Stimulated activated effector memory CD8-positive, alpha-beta T cell treated with anti-CD3 and anti-CD28 coated beads, Interleukin-12 subunit alpha, Interleukin-12 subunit beta, amount 100 ng/mL, for 72 hours (primary cell): Measurements from ENCODE around the gene NUMA1.

Experiments
- ATAC-seq: fragments of 150-1000 bp; cut with Tn5 transposase; 2 replicates; pipeline ENCODE4 v1.10.0; 2021
- DNase-seq, 2 donors: peaks; one replicate each; pipeline ENCODE4 v3.0.0; 2021 to 2022; ENCODE audit warnings: low spot score in 2 of 2
- H3K27ac Mint-ChIP-seq: one replicate; pipeline ENCODE4 v1.8.0; 2022; ENCODE audit warnings: mild to moderate bottlenecking, mixed read lengths
- H3K36me3 Mint-ChIP-seq: one replicate; pipeline ENCODE4 v1.8.0; 2022; ENCODE audit warnings: mild to moderate bottlenecking, mixed read lengths
- H3K4me1 Mint-ChIP-seq: one replicate; pipeline ENCODE4 v1.8.0; 2022; ENCODE audit warnings: mixed read lengths
- H3K4me3 Mint-ChIP-seq: one replicate; pipeline ENCODE4 v1.8.0; 2022; ENCODE audit warnings: mild to moderate bottlenecking, mixed read lengths
- H3K9me3 Mint-ChIP-seq: one replicate; pipeline ENCODE4 v1.8.0; 2022; ENCODE audit warnings: mixed read lengths

NUMA1 gene

DNA sequence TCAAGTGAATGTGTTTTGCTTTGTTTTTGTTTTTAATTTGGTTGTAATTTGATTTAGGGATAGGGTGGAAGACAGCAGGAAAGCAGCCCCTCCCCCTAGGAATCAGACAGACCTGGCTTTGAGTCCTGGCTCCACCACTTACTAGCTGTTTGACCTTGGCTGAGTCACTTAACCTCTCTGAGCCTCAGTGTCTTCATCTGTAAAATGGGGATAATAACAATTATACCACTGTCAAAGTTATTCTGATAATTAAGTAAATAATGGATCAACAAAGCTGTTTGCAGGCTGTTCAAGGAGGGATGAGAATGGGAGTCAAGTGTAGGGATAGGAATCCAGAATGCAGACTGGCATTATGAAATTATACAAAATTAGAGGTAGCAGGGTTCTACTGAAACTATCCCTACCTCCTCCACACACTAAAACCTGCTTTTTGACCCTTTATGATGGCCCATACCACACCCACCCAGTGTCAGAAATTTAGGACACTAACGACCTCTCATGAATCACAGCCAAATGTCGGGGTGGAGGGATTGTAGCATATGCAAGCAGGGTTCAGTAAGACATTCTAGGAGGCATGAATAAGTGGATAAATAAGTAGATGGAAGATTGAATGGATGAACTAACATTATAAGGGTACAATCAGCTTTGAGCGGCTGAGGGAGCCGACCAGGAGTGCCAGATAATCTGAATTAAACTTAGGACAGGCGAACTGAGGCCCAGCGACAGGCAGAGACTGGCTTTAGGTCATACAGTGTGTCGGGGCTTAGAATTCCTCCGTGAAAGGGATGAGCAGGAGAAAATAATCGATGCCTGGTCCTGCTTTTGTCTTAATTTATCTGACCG is 31.2 kb upstream of the NUMA1 start:
- Mint-ChIP-seq H3K36me3 (peaks cover 14% of the 10 kb centered on the region), H3K9me3 (no peaks in the 10 kb centered on the region), H3K27ac (peak overlapping the region; percentile 98), H3K4me1 (peaks cover 20% of the 10 kb centered on the region), H3K4me3 (peak overlapping the region; percentile 85)
- ATAC-seq (peak; percentile 0), DNase-seq (no peak)

- Mint-ChIP-seq H3K27ac (peak within 1 kb of the TSS; percentile 95), H3K36me3 (peaks cover 14% of the 10 kb centered on the region), H3K4me1 (peaks cover 33% of the 10 kb centered on the region), H3K4me3 (no peak within 1 kb of the TSS), H3K9me3 (no peaks in the 10 kb centered on the region)
- DNase-seq (no peak), ATAC-seq (no peak)
These were observed 25.5 kb upstream of the NUMA1 start, which contains the start of gene TOMT for GRCh38 chr11:72105888-72106287. Gene TOMT (plus strand): TSS chr11:72105924. CDS start chr11:72105952, 28 bp downstream.

DNA sequence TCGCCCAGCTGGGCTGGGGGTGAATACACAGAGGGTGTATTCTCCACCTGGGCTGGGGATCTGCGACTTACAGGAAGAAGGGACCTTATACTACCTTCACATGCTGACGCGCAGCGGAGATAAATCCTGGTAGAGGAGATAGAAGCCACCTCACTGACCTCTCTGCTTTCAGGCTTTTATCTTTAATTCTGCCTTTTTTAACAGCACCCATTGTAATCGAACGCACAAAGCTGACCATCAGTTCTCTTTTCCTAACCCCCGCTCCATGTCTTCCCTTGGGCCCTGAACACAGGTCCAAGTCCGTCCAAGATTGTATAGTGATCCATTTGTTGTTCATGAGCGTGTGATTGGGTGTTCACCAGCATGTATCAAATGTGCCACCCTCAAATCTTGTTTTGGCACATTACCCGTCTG is 23.4 kb upstream of the NUMA1 start:
- H3K36me3 Mint-ChIP-seq: peaks cover 19% of the 10 kb centered on the region

DNA sequence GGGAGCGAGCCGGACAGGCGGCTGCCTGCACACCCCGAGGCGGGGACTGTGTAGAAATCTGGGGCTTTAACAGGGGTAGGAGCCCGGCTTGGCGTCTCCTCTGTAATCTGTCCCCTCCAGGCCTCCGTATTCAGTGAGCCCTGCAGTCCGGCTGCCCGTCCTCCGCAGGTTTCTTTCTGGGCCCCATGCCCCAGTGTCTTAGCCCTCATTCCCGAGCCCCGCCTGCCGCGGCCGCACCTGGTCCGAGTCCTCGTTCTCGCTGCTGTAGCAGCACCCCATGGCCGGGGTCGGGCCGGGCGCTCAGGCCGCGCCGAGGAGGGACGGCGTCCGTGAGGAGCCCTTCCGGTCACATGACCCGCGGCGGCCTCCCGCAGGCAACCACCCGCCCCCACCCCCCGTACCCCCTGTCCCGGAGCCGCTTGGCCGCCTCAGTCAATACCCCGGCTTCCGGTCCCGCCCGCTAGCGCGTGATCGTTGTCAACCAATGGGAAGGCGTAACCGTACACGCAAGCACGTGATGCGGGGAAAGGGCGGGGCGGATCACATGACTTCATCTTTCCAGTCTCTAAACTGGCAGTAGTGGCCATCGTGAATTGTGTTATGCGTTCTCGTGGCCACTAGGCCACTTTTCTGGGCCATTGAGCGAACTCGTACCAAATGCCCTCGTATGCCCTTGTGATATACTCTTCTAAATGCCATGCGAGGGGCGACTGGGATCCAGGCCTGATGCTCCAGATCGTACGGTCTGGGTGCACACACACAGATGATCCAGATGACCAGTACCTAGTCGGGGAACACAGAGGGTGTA is 22.8 kb upstream of the NUMA1 start, which contains the start of gene LAMTOR1:
Gene LAMTOR1 (minus strand): TSS at position 352 of the 808 bp plus-strand sequence. CDS start 73 bp downstream, at position 279.
- Mint-ChIP-seq H3K36me3 (peaks cover 23% of the 10 kb centered on the region), H3K4me3 (peak within 1 kb of the TSS; percentile 84), H3K27ac (peak within 1 kb of the TSS; percentile 95), H3K4me1 (peaks cover 38% of the 10 kb centered on the region), H3K9me3 (no peaks in the 10 kb centered on the region)
- ATAC-seq (peak; percentile 96), DNase-seq (peak; percentile 88 to 99)

More for the DNA sequence above, 23.4 kb upstream of the NUMA1 start:
- ATAC-seq (no peak), DNase-seq (no peak)
- H3K9me3 Mint-ChIP-seq: no peaks in the 10 kb centered on the region
- peaks cover 38% of the 10 kb centered on the region for H3K4me1 Mint-ChIP-seq
- peak overlapping the region; percentile 84 for H3K4me3 Mint-ChIP-seq
- H3K27ac Mint-ChIP-seq: peak overlapping the region; percentile 95

- ATAC-seq: peak; percentile 33
- H3K36me3 Mint-ChIP-seq: peaks cover 29% of the 10 kb centered on the region
- peak overlapping the region; percentile 95 for H3K27ac Mint-ChIP-seq
- H3K4me3 Mint-ChIP-seq: peak overlapping the region; percentile 84
- H3K9me3 Mint-ChIP-seq: no peaks in the 10 kb centered on the region
- DNase-seq: no peak
- H3K4me1 Mint-ChIP-seq: peaks cover 38% of the 10 kb centered on the region
These were observed 22.2 kb upstream of the NUMA1 start for GRCh38 chr11:72102631-72102945.

GRCh38 chr11:72102162-72102561 is 21.8 kb upstream of the NUMA1 start:
- Mint-ChIP-seq H3K4me3 (peak overlapping the region; percentile 84), H3K9me3 (no peaks in the 10 kb centered on the region), H3K36me3 (peaks cover 33% of the 10 kb centered on the region), H3K27ac (peak overlapping the region; percentile 95), H3K4me1 (peaks cover 38% of the 10 kb centered on the region)
- ATAC-seq (no peak), DNase-seq (no peak)

GRCh38 chr11:72100462-72100861 is 20.1 kb upstream of the NUMA1 start:
- peaks cover 38% of the 10 kb centered on the region for H3K4me1 Mint-ChIP-seq
- ATAC-seq (no peak), DNase-seq (no peak)
- peak overlapping the region; percentile 95 for H3K27ac Mint-ChIP-seq
- H3K4me3 Mint-ChIP-seq: no peak overlapping the region
- peaks cover 44% of the 10 kb centered on the region for H3K36me3 Mint-ChIP-seq
- H3K9me3 Mint-ChIP-seq: no peaks in the 10 kb centered on the region

DNA sequence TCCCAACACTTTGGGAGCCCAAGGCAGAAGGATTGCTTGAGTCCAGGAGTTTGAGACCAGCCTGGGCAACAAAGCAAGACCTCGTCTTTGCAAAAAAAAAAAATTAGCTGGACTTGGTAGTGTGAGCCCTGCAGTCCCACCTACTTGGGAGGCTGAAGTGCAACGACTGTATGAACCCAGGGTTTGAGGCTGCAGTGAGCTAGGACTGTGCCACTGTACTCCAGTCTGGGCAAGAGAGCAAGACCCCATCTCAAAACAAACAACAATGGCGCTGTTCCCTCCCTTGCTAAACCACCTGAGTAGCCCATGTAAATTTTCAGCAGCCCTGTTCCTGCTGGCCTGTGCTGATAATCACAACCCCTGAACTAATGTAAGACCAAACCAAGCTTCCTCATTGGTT is 19.7 kb upstream of the NUMA1 start:
- Mint-ChIP-seq H3K9me3 (no peaks in the 10 kb centered on the region), H3K4me1 (peaks cover 38% of the 10 kb centered on the region), H3K27ac (peak overlapping the region; percentile 95), H3K36me3 (peaks cover 49% of the 10 kb centered on the region), H3K4me3 (no peak overlapping the region)
- no peak for DNase-seq
- ATAC-seq: no peak

DNA sequence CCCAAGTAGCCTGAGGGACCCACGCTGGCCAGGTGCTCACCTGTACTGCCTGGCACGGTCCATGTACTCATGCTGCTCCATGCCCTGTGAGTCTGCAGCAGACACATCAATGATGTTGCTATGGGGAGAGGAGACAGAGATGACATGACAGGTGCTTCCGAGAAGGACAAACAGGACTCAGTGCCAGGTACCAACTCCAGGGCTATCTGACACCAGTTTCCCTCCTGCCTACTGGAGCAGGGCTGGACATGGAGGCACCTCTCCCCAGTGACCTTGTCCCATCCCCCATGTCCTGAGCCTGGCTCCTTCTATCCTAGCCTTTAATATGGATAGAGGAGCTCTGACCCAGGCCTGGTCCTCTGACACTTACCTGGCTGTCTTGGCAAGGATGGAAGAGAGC is 18.4 kb upstream of the NUMA1 start:
- H3K4me3 Mint-ChIP-seq: no peak overlapping the region
- ATAC-seq (no peak), DNase-seq (no peak)
- no peaks in the 10 kb centered on the region for H3K9me3 Mint-ChIP-seq
- H3K4me1 Mint-ChIP-seq: peaks cover 30% of the 10 kb centered on the region
- H3K36me3 Mint-ChIP-seq: peaks cover 50% of the 10 kb centered on the region
- peak overlapping the region; percentile 95 for H3K27ac Mint-ChIP-seq

- Mint-ChIP-seq H3K4me1 (peaks cover 11% of the 10 kb centered on the region), H3K27ac (peak overlapping the region; percentile 70), H3K9me3 (no peaks in the 10 kb centered on the region), H3K4me3 (no peak overlapping the region), H3K36me3 (peaks cover 22% of the 10 kb centered on the region)
- DNase-seq (peak; percentile 35 to 75), ATAC-seq (peak; percentile 82)
These were observed 10.9 kb upstream of the NUMA1 start for GRCh38 chr11:72091292-72091691.

GRCh38 chr11:72088076-72088808 is 7.9 kb upstream of the NUMA1 start:
- H3K4me3 Mint-ChIP-seq: no peak overlapping the region
- H3K36me3 Mint-ChIP-seq: peaks cover 6% of the 10 kb centered on the region
- H3K4me1 Mint-ChIP-seq: peaks cover 20% of the 10 kb centered on the region
- no peak for DNase-seq
- peak overlapping the region; percentile 8 for H3K27ac Mint-ChIP-seq
- H3K9me3 Mint-ChIP-seq: no peaks in the 10 kb centered on the region
- peak; percentile 58 for ATAC-seq

- Mint-ChIP-seq H3K36me3 (peaks cover 2% of the 10 kb centered on the region), H3K9me3 (no peaks in the 10 kb centered on the region), H3K4me1 (peaks cover 28% of the 10 kb centered on the region), H3K4me3 (peak overlapping the region; percentile 14), H3K27ac (peak overlapping the region; percentile 78)
- DNase-seq (no peak), ATAC-seq (peak; percentile 65)
These were observed 5.4 kb upstream of the NUMA1 start for GRCh38 chr11:72085621-72086351.

GRCh38 chr11:72084965-72085364 is 4.6 kb upstream of the NUMA1 start:
- DNase-seq: no peak
- no peak overlapping the region for H3K4me3 Mint-ChIP-seq
- H3K9me3 Mint-ChIP-seq: no peaks in the 10 kb centered on the region
- peaks cover 11% of the 10 kb centered on the region for H3K36me3 Mint-ChIP-seq
- H3K4me1 Mint-ChIP-seq: peaks cover 36% of the 10 kb centered on the region
- no peak for ATAC-seq
- no peak overlapping the region for H3K27ac Mint-ChIP-seq

- peaks cover 36% of the 10 kb centered on the region for H3K4me1 Mint-ChIP-seq
- ATAC-seq (no peak), DNase-seq (no peak)
- peaks cover 15% of the 10 kb centered on the region for H3K36me3 Mint-ChIP-seq
- H3K27ac Mint-ChIP-seq: no peak overlapping the region
- no peak overlapping the region for H3K4me3 Mint-ChIP-seq
- no peaks in the 10 kb centered on the region for H3K9me3 Mint-ChIP-seq
These were observed 3.7 kb upstream of the NUMA1 start for GRCh38 chr11:72084076-72084475.
